H1 (cell line): ENCODE data around the gene CUEDC2.

Experiments
- CTCF ChIP-seq, 3 experiments: IDR thresholded peaks; 1 replicate in 2 of 3; 2 replicates in 1 of 3; pipeline versions ENCODE4 v1.5.1 to v1.6.1; 2011; ENCODE audit warnings: low read length in 3 of 3, mild to moderate bottlenecking in 3 of 3, inconsistent platforms in 2 of 3, low read depth in 1 of 3, moderate library complexity in 1 of 3; ENCODE audit not compliant: insufficient read depth in 1 of 3; ENCODE audit errors: control extremely low read depth in 1 of 3
- EZH2 ChIP-seq: fragments of 200-600 bp; sonication (generic); IDR thresholded peaks from 2 replicates; pipeline ENCODE4 v1.7.1; 2012; ENCODE audit warnings: low read depth, mild to moderate bottlenecking, moderate library complexity, low read length, inconsistent platforms; ENCODE audit not compliant: severe bottlenecking
- GABPA ChIP-seq: IDR thresholded peaks from 2 replicates; pipeline ENCODE4 v1.6.1; 2011; ENCODE audit warnings: mild to moderate bottlenecking, low read length, moderate library complexity, borderline replicate concordance; ENCODE audit not compliant: insufficient read depth
- POLR2A ChIP-seq, 2 experiments: IDR thresholded peaks; 1 replicate in 1 of 2; 2 replicates in 1 of 2; pipeline ENCODE4 v1.6.1; 2011; ENCODE audit warnings: low read depth in 2 of 2, low read length in 2 of 2, mild to moderate bottlenecking in 2 of 2; ENCODE audit errors: control extremely low read depth in 1 of 2
- POLR2AphosphoS5 ChIP-seq: IDR thresholded peaks from 2 replicates; pipeline ENCODE4 v1.6.1; 2011; ENCODE audit warnings: low read depth, low read length
- RNF2 ChIP-seq: fragments of 200-900, 300-1000 bp; sonication (generic); IDR thresholded peaks from 2 replicates; pipeline ENCODE4 v1.7.1; 2016; ENCODE audit warnings: borderline replicate concordance, low read depth, mild to moderate bottlenecking, antibody characterized with exemption, low read length; ENCODE audit not compliant: poor library complexity, severe bottlenecking; ENCODE audit errors: missing control alignments
- SP1 ChIP-seq: IDR thresholded peaks from 2 replicates; pipeline ENCODE4 v1.6.1; 2011; ENCODE audit warnings: low read depth, low read length
- TF ChIP-seq, protein P1 (sequence below): IDR thresholded peaks from 2 replicates; pipeline ENCODE4 v1.6.1; 2012; ENCODE audit warnings: inconsistent platforms

GRCh38 chr10:102424145-102424544 lies 8.2 kb downstream of the CUEDC2 start:
- TF ChIP-seq POLR2A (IDR thresholded peaks at IDR 0.05; ENCODE audit: control extremely low read depth in 1 of 2, low read depth in 2 of 2, low read length in 2 of 2) (no peak), CTCF (IDR thresholded peaks at IDR 0.05; ENCODE audit: control extremely low read depth in 1 of 3, insufficient read depth in 1 of 3, low read depth in 1 of 3, low read length in 3 of 3) (no peak), SP1 (no peak), GABPA (no peak), POLR2AphosphoS5 (no peak), EZH2 (no peak), RNF2 (no peak)
- TF ChIP-seq, protein P1, sequence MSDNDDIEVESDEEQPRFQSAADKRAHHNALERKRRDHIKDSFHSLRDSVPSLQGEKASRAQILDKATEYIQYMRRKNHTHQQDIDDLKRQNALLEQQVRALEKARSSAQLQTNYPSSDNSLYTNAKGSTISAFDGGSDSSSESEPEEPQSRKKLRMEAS = no peak
